ENCODE data around the gene ABCF2.

ABCF2 gene

GRCh38 chr7:151215396-151215795 is 11.6 kb downstream of the ABCF2 start:
- in situ Hi-C loops (cut with HindIII; ENCODE audit: low pct_unique_long_range_greater_than_20kb, low sequenced_read_pairs): no loop called here
- no peak for DNase-seq (ENCODE audit: low read depth in 1 of 2, low spot score in 1 of 2)
- no peak for TF ChIP-seq JUND (IDR thresholded peaks at IDR 0.05; ENCODE audit: low read depth)

GRCh38 chr7:151213826-151214225 is 13.2 kb downstream of the ABCF2 start:
- no peak for TF ChIP-seq JUND (IDR thresholded peaks at IDR 0.05; ENCODE audit: low read depth)
- DNase-seq (ENCODE audit: low read depth in 1 of 2, low spot score in 1 of 2): no peak
- in situ Hi-C loops (cut with HindIII; ENCODE audit: low pct_unique_long_range_greater_than_20kb, low sequenced_read_pairs): no loop called here

- TF ChIP-seq JUND (IDR thresholded peaks at IDR 0.05; ENCODE audit: low read depth): no peak
- in situ Hi-C loops (cut with HindIII; ENCODE audit: low pct_unique_long_range_greater_than_20kb, low sequenced_read_pairs): no loop called here
- DNase-seq (ENCODE audit: low read depth in 1 of 2, low spot score in 1 of 2): no peak
Observed at GRCh38 chr7:151212626-151213025, 14.4 kb downstream of the ABCF2 start.

GRCh38 chr7:151211155-151211772 is 15.7 kb downstream of the ABCF2 start:
- no peak for TF ChIP-seq JUND (IDR thresholded peaks at IDR 0.05; ENCODE audit: low read depth)
- in situ Hi-C loops (cut with HindIII; ENCODE audit: low pct_unique_long_range_greater_than_20kb, low sequenced_read_pairs): no loop called here

DNA sequence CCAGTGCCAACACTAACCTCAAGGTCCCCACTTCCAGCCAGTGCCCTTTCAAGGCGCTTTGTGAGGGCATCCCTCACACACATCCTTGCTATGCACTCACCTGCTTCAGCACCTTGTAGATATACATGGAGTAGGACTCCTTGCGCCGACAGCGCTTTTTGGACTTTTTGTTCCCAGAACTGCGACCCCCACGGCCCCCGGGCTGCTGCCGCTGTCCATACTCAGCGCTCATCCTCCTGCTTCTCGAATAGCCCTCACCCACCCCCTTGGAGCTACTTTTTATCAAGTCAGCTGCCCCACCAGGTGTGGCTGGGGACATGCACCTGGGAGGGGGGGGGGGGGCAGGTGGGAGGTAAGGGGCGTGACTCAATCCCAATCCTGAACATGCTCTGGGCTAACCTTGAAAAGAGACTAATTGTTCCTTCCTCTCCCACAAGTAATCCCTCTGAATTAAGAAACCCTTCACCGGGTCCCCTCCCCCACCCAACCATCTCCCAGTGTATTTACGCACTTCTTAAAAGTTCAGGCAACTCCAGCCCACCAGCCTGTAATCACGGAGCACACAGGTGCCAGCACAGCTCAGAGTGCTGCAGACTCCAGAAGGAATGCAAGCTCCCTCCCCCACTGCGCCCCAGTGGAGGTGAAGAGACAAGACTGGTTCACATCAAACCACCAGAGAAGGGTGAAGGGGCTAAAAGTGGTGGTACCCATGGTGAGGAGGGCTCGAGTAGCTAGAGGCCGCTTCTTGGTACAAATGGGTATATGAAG is 16.7 kb downstream of the ABCF2 start, which contains the start of gene H2BK1:
Gene H2BK1 (minus strand): TSS at position 402 of the 768 bp plus-strand sequence. CDS start 170 bp downstream, at position 232.
- in situ Hi-C loops (cut with HindIII; ENCODE audit: low pct_unique_long_range_greater_than_20kb, low sequenced_read_pairs): no loop called here
- TF ChIP-seq JUND (IDR thresholded peaks at IDR 0.05; ENCODE audit: low read depth): no peak
- no peak for DNase-seq (ENCODE audit: low read depth in 1 of 2, low spot score in 1 of 2)

More at GRCh38 chr7:151211155-151211772, 15.7 kb downstream of the ABCF2 start:
- DNase-seq (ENCODE audit: low read depth in 1 of 2, low spot score in 1 of 2): no peak

- no peak for TF ChIP-seq JUND (IDR thresholded peaks at IDR 0.05; ENCODE audit: low read depth)
- in situ Hi-C loops (cut with HindIII; ENCODE audit: low pct_unique_long_range_greater_than_20kb, low sequenced_read_pairs): no loop called here
- no peak for DNase-seq (ENCODE audit: low read depth in 1 of 2, low spot score in 1 of 2)
Observed at GRCh38 chr7:151209588-151209987, 17.4 kb downstream of the ABCF2 start.

DNA sequence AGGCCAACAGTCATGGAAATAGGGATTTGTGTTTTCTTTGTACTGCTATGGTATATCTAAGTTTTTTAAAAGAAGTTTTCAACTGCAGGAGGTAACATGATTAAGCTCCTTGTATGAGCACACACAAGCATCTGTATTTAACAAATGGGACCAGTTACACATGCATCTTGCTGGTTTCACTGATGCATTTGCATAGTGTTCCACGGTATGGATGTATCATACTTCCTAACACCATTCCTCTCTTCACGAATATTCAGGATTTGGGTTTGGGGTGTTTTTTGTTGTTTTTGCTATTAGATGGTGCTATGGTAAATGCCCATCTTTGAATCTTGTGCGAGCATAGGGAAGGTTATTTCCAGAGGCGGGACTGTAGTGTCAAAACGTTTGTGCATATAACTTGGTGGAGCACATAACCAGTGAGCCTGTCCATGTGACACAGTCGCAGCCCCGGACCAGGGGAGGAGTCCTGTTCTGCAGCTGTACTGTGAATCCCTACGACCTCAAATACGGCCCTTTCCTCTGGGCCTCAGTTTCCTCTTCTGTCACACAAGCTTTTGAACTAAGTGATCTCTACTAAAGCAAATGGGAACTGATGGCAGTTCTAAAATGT is 18.6 kb downstream of the ABCF2 start:
- DNase-seq (ENCODE audit: low read depth in 1 of 2, low spot score in 1 of 2): no peak
- no peak for TF ChIP-seq JUND (IDR thresholded peaks at IDR 0.05; ENCODE audit: low read depth)
- in situ Hi-C loops (cut with HindIII; ENCODE audit: low pct_unique_long_range_greater_than_20kb, low sequenced_read_pairs): no loop called here

- in situ Hi-C loops (cut with HindIII; ENCODE audit: low pct_unique_long_range_greater_than_20kb, low sequenced_read_pairs): no loop called here
- no peak for DNase-seq (ENCODE audit: low read depth in 1 of 2, low spot score in 1 of 2)
- TF ChIP-seq JUND (IDR thresholded peaks at IDR 0.05; ENCODE audit: low read depth): no peak
Observed at GRCh38 chr7:151207804-151208203, 19.2 kb downstream of the ABCF2 start.

GRCh38 chr7:151207315-151207714 is 19.7 kb downstream of the ABCF2 start:
- DNase-seq (ENCODE audit: low read depth in 1 of 2, low spot score in 1 of 2): no peak
- in situ Hi-C loops (cut with HindIII; ENCODE audit: low pct_unique_long_range_greater_than_20kb, low sequenced_read_pairs): no loop called here
- no peak for TF ChIP-seq JUND (IDR thresholded peaks at IDR 0.05; ENCODE audit: low read depth)

DNA sequence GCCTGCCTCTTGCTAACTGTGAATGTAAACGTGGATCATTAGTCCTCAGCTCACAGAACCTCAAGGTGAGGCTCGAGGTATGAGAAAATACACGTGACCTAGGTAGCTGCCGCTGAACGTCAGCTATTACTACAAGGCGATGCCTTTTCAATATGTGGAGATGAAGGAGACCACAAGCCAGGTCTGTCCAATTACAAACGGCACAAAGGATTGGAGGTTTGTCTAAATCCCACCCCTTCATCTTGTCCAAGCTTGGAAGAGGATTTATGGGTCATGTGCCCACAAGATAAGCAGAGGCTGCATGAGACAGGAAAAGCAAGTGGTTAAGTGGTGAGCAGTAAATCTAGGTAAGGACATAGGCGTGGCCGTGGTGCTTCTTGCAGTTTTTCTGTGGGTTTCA is 20.1 kb downstream of the ABCF2 start:
- DNase-seq (ENCODE audit: low read depth in 1 of 2, low spot score in 1 of 2): no peak
- in situ Hi-C loops (cut with HindIII; ENCODE audit: low pct_unique_long_range_greater_than_20kb, low sequenced_read_pairs): no loop called here
- TF ChIP-seq JUND (IDR thresholded peaks at IDR 0.05; ENCODE audit: low read depth): no peak

GRCh38 chr7:151205730-151206129 is 21.3 kb downstream of the ABCF2 start:
- in situ Hi-C loops (cut with HindIII; ENCODE audit: low pct_unique_long_range_greater_than_20kb, low sequenced_read_pairs): no loop called here
- no peak for DNase-seq (ENCODE audit: low read depth in 1 of 2, low spot score in 1 of 2)
- TF ChIP-seq JUND (IDR thresholded peaks at IDR 0.05; ENCODE audit: low read depth): no peak

DNA sequence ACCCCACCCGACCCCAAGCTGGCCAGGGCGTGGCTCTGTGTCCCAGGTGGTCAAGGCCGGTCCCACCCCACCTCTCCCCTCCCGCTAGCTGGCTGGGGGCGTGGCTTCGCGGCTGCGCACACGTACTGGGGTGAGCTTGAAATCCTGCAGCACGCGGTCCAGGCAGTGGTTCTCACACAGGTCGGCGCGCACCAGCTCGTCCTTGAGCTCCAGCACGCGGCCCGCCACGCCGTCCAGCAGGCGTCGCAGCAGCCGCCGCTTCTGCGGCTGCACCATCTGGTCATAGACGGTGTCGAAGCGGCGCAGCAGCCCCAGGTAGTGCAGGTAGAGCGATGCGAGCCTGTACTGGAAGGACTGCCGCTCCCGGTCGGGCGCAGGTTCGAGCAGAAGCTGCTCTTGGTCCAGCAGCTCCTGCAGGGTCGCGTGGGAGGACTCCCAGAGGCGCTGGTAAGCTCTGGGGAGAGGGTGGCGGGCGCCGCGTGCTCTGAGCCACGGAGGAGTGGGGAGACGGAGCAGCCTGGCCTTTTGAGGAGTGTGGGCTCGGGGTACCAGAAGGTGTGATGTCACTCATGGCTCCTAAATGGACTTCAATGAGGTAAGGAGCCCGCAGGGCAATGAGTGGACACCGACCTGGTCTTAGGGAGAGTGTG is 22.5 kb downstream of the ABCF2 start:
- no peak for DNase-seq (ENCODE audit: low read depth in 1 of 2, low spot score in 1 of 2)
- in situ Hi-C loops (cut with HindIII; ENCODE audit: low pct_unique_long_range_greater_than_20kb, low sequenced_read_pairs): no loop called here
- TF ChIP-seq JUND (IDR thresholded peaks at IDR 0.05; ENCODE audit: low read depth): no peak

- DNase-seq (ENCODE audit: low read depth in 1 of 2, low spot score in 1 of 2): no peak
- TF ChIP-seq JUND (IDR thresholded peaks at IDR 0.05; ENCODE audit: low read depth): no peak
- in situ Hi-C loops (cut with HindIII; ENCODE audit: low pct_unique_long_range_greater_than_20kb, low sequenced_read_pairs): no loop called here
Observed at GRCh38 chr7:151202836-151203235, 24.2 kb downstream of the ABCF2 start.
